HEK293T (cell line): ENCODE data around the gene SSU72.

Experiments used
- CTCF ChIA-PET: fragments of 350-600 bp; formaldehyde crosslinking; extraction: SDS; loops from one replicate; lab custom pipeline; 2021; ENCODE audit warnings: antibody characterized with exemption, inconsistent platforms; lab: Yijun Ruan, JAX
- POLR2A ChIA-PET: fragments of 350-600 bp; formaldehyde crosslinking; extraction: SDS; loops from one replicate; lab custom pipeline; 2020; ENCODE audit warnings: antibody characterized with exemption, inconsistent platforms; lab: Yijun Ruan, JAX
- DNase-seq: peaks from one replicate; pipeline ENCODE4 v3.0.0; 2012; ENCODE audit warnings: mixed read lengths; ENCODE audit errors: extremely low spot score
- ARNT ChIP-seq: fragments of 450-650 bp; IDR thresholded peaks from 2 replicates; pipeline ENCODE4 v1.6.1; 2017; ENCODE audit warnings: mild to moderate bottlenecking
- BHLHE40 ChIP-seq: fragments of 450-650 bp; IDR thresholded peaks from 2 replicates; pipeline ENCODE4 v1.6.1; 2016; ENCODE audit warnings: mild to moderate bottlenecking, moderate library complexity, borderline replicate concordance
- CTBP1 ChIP-seq: fragments of 450-650 bp; IDR thresholded peaks from 2 replicates; pipeline ENCODE4 v1.6.1; 2016; ENCODE audit warnings: borderline replicate concordance
- ELF4 ChIP-seq: fragments of 450-650 bp; IDR thresholded peaks from 2 replicates; pipeline ENCODE4 v1.6.1; 2017; ENCODE audit warnings: antibody characterized with exemption
- FOXA1 ChIP-seq: fragments of 450-650 bp; IDR thresholded peaks from 2 replicates; pipeline ENCODE4 v1.6.1; 2016; ENCODE audit warnings: mild to moderate bottlenecking
- FOXK2 ChIP-seq: fragments of 450-650 bp; IDR thresholded peaks from 2 replicates; pipeline ENCODE4 v1.6.1; 2016; ENCODE audit warnings: mild to moderate bottlenecking
- FOXM1 ChIP-seq: fragments of 450-650 bp; IDR thresholded peaks from 2 replicates; pipeline ENCODE4 v1.6.1; 2017; ENCODE audit warnings: mild to moderate bottlenecking, borderline replicate concordance
- HDGF ChIP-seq: fragments of 450-650 bp; IDR thresholded peaks from 2 replicates; pipeline ENCODE4 v1.6.1; 2017; ENCODE audit warnings: antibody characterized with exemption, borderline replicate concordance
- L3MBTL2 ChIP-seq: fragments of 450-650 bp; conservative IDR thresholded peaks from 2 replicates; pipeline ENCODE4 v1.6.1; 2016; ENCODE audit warnings: mild to moderate bottlenecking
- LEF1 ChIP-seq: fragments of 450-650 bp; IDR thresholded peaks from 2 replicates; pipeline ENCODE4 v1.6.1; 2017; ENCODE audit warnings: mild to moderate bottlenecking, borderline replicate concordance
- NFRKB ChIP-seq: fragments of 450-650 bp; IDR thresholded peaks from 2 replicates; pipeline ENCODE4 v1.6.1; 2016; ENCODE audit warnings: mild to moderate bottlenecking, moderate library complexity
- PKNOX1 ChIP-seq: fragments of 450-650 bp; IDR thresholded peaks from 2 replicates; pipeline ENCODE4 v1.6.1; 2016
- SP1 ChIP-seq: fragments of 450-650 bp; IDR thresholded peaks from 2 replicates; pipeline ENCODE4 v1.6.1; 2017
- SUZ12 ChIP-seq: fragments of 450-650 bp; IDR thresholded peaks from 2 replicates; pipeline ENCODE4 v1.6.1; 2016; ENCODE audit warnings: mild to moderate bottlenecking
- TARDBP ChIP-seq: fragments of 450-650 bp; IDR thresholded peaks from 2 replicates; pipeline ENCODE4 v1.6.1; 2016
- ZNF384 ChIP-seq: fragments of 450-650 bp; IDR thresholded peaks from 2 replicates; pipeline ENCODE4 v1.6.1; 2016

SSU72 gene

GRCh38 chr1:1616838-1617237 is 42.2 kb upstream of the SSU72 start:
- CTCF ChIA-PET = no interaction called here
- no peak for DNase-seq
- TF ChIP-seq SP1 = no peak
- TF ChIP-seq LEF1 = no peak
- TF ChIP-seq ZNF384 = no peak
- TF ChIP-seq FOXA1 = no peak
- TF ChIP-seq FOXM1 = no peak
- no peak for TF ChIP-seq SUZ12
- no peak for TF ChIP-seq PKNOX1
- TF ChIP-seq NFRKB = no peak
- no peak for TF ChIP-seq BHLHE40
- TF ChIP-seq FOXK2 = no peak
- TF ChIP-seq CTBP1 = no peak
- no peak for TF ChIP-seq TARDBP
- no peak for TF ChIP-seq HDGF
- no peak for TF ChIP-seq ARNT
- TF ChIP-seq ELF4 = no peak
- POLR2A ChIA-PET = no interaction called here

GRCh38 chr1:1616045-1616790 is 41.6 kb upstream of the SSU72 start:
- no peak for DNase-seq
- TF ChIP-seq BHLHE40 = no peak
- no peak for TF ChIP-seq FOXK2
- no peak for TF ChIP-seq ZNF384
- no peak for TF ChIP-seq SP1
- no peak for TF ChIP-seq ARNT
- no peak for TF ChIP-seq TARDBP
- TF ChIP-seq FOXA1 = no peak
- TF ChIP-seq NFRKB = no peak
- TF ChIP-seq PKNOX1 = no peak
- TF ChIP-seq L3MBTL2 = no peak
- TF ChIP-seq CTBP1 = no peak
- TF ChIP-seq HDGF = no peak
- no peak for TF ChIP-seq SUZ12
- no peak for TF ChIP-seq LEF1
- CTCF ChIA-PET = interaction anchor here (0.7 kb wide), 1 partner anchor 10 kb away, joined by 3 read pairs; no protein-coding TSS in a partner anchor
- POLR2A ChIA-PET = interaction anchor here (0.6 to 3.3 kb wide), 18 partner anchors 9 to 227 kb away, joined by 3 to 33 read pairs (median 4); partner anchors contain the start of gene FNDC10

GRCh38 chr1:1615256-1616044 is 40.8 kb upstream of the SSU72 start, which contains the start of gene MIB2:
Gene MIB2 (plus strand): TSS chr1:1615500. CDS start chr1:1623453, 7,953 bp downstream.
- peak; percentile 100 for DNase-seq
- POLR2A ChIA-PET = interaction anchor here (0.5 to 3.3 kb wide), 21 partner anchors 9 to 675 kb away, joined by 3 to 33 read pairs (median 3); partner anchors contain the start of gene FNDC10
- TF ChIP-seq ARNT = peak; percentile 33; the same call in 1 of the 2 replicates
- TF ChIP-seq FOXM1 = no peak
- CTCF ChIA-PET = no interaction called here

- POLR2A ChIA-PET = interaction anchor here (1.0 to 3.3 kb wide), 10 partner anchors 8 to 103 kb away, joined by 3 to 33 read pairs (median 6); partner anchors contain the start of gene FNDC10
- CTCF ChIA-PET = no interaction called here
- no peak for DNase-seq
- no peak for TF ChIP-seq BHLHE40
- TF ChIP-seq FOXM1 = no peak
- no peak for TF ChIP-seq TARDBP
- TF ChIP-seq FOXA1 = no peak
- TF ChIP-seq HDGF = no peak
Observed at GRCh38 chr1:1614954-1615255, 40.2 kb upstream of the SSU72 start.

GRCh38 chr1:1614204-1614953 is 39.7 kb upstream of the SSU72 start:
- no peak for DNase-seq
- ChIA-PET CTCF (no interaction called here), POLR2A (interaction anchor here (0.8 to 3.3 kb wide), 9 partner anchors 8 to 103 kb away, joined by 3 to 33 read pairs (median 6); partner anchors contain the start of gene FNDC10)
- TF ChIP-seq L3MBTL2 (peak; percentile 53; the same call in 1 of the 2 replicates), SP1 (no peak), SUZ12 (no peak), ELF4 (no peak)

- CTCF ChIA-PET = no interaction called here
Observed at GRCh38 chr1:1613509-1614082, 38.9 kb upstream of the SSU72 start.

More at GRCh38 chr1:1613509-1614082, 38.9 kb upstream of the SSU72 start:
- TF ChIP-seq ZNF384 (no peak), ARNT (no peak), TARDBP (no peak), SP1 (no peak), CTBP1 (no peak), PKNOX1 (no peak), HDGF (no peak), NFRKB (no peak), FOXA1 (no peak), L3MBTL2 (no peak), SUZ12 (no peak), ELF4 (no peak), FOXM1 (no peak), BHLHE40 (no peak), FOXK2 (no peak), LEF1 (no peak)
- POLR2A ChIA-PET = interaction anchor here (0.8 to 3.3 kb wide), 3 partner anchors 11 to 102 kb away, joined by 3 to 33 read pairs (median 6); partner anchors contain the start of gene FNDC10
- DNase-seq = no peak
